Measurements from ENCODE around the gene ZRANB3. TPM values are rescaled to one million over a fixed set of nuclear protein-coding genes. Genes with fewer than 3 reads are reported as not detected.
"Not testable (repeated sequence)": the region's sequence is repeated elsewhere in the genome, so short reads cannot be mapped to it uniquely, and the experiment has no call there.

Gene ZRANB3
- total and polyA plus RNA-seq, 2 experiments from 2014 or later, result 3.6 to 10.4 TPM

DNA sequence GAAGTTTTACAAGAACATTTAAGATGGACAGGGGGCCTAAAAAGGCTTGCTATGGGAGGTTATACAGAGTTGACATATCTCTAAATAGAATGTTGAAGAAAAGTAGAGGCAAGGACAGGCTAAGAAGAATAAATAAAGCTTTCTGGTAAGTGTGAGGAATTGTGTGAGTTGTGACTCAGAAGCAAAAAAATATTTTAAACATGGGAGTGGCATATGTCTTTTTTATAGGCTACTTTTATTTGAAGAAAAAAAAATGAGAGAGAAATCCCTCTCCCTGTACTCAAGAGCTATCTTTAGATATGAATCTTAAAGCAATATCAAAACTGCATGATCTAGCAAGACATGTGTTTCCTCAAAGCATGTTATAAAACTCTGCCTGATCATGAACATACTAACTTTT lies 437.8 kb downstream of the ZRANB3 start:
- Histone ChIP-seq H3K9me3 (ENCODE audit: low read depth) (no peaks in the 10 kb centered on the region), H3K9me2 (replicated peaks; ENCODE audit: insufficient read depth) (no peaks in the 10 kb centered on the region), H3K27me3 (no peaks in the 10 kb centered on the region), H4K20me1 (ENCODE audit: insufficient read depth, poor library complexity, severe bottlenecking) (no peaks in the 10 kb centered on the region), H3K4me3 (no peak overlapping the region), H3K4me1 (ENCODE audit: insufficient read depth) (peaks cover 12% of the 10 kb centered on the region), H3K79me2 (peaks cover 23% of the 10 kb centered on the region), H3K36me3 (replicated peaks; ENCODE audit: insufficient read depth, low read depth) (no peaks in the 10 kb centered on the region), H3K4me2 (no peak overlapping the region), H3K27ac (peak overlapping the region; percentile 18), H2AFZ (no peak overlapping the region)
- DNase-seq (ENCODE audit: low spot score), result no peak
- TF ChIP-seq EZH2 (IDR thresholded peaks at IDR 0.05; ENCODE audit: borderline replicate concordance), result no peak
- TF ChIP-seq EZH2phosphoT487 (IDR thresholded peaks at IDR 0.05; ENCODE audit: low read depth, severe bottlenecking, unreplicated experiment), result no peak
- TF ChIP-seq, protein P1, sequence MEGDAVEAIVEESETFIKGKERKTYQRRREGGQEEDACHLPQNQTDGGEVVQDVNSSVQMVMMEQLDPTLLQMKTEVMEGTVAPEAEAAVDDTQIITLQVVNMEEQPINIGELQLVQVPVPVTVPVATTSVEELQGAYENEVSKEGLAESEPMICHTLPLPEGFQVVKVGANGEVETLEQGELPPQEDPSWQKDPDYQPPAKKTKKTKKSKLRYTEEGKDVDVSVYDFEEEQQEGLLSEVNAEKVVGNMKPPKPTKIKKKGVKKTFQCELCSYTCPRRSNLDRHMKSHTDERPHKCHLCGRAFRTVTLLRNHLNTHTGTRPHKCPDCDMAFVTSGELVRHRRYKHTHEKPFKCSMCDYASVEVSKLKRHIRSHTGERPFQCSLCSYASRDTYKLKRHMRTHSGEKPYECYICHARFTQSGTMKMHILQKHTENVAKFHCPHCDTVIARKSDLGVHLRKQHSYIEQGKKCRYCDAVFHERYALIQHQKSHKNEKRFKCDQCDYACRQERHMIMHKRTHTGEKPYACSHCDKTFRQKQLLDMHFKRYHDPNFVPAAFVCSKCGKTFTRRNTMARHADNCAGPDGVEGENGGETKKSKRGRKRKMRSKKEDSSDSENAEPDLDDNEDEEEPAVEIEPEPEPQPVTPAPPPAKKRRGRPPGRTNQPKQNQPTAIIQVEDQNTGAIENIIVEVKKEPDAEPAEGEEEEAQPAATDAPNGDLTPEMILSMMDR (IDR thresholded peaks at IDR 0.05; ENCODE audit: poor library complexity), result no peak

DNA sequence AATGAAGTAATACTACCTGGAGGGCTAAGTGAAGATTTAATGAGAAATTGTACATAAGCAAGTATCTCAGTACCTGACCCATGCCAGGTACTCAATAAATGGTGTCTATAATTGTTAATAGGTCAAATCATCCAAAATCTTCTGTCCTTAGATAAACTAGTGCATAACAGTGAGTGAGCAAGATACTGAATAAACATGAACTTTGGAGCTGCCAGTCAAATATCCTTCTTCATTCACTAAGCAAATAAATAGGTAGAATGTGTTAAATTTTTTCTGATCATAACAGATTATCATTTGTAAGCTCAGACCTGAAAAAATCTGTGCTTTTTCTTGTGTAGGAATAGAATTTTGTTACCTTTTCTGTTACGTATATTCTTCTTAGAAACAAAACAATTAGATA lies 439.3 kb downstream of the ZRANB3 start:
- no peaks in the 10 kb centered on the region for H4K20me1 ChIP-seq (ENCODE audit: insufficient read depth, poor library complexity, severe bottlenecking)
- no peaks in the 10 kb centered on the region for H3K9me3 ChIP-seq (ENCODE audit: low read depth)
- H2AFZ ChIP-seq, result no peak overlapping the region
- no peak overlapping the region for H3K4me2 ChIP-seq
- no peak for DNase-seq (ENCODE audit: low spot score)
- 96% methylated on average over 1 of the region's 1 CpG for WGBS (ENCODE audit: low lambda C conversion rate, missing lambda C conversion rate)
- TF ChIP-seq EZH2 (IDR thresholded peaks at IDR 0.05; ENCODE audit: borderline replicate concordance) (no peak), EZH2phosphoT487 (IDR thresholded peaks at IDR 0.05; ENCODE audit: low read depth, severe bottlenecking, unreplicated experiment) (no peak)
- TF ChIP-seq, protein P1 (IDR thresholded peaks at IDR 0.05; ENCODE audit: poor library complexity), result no peak
- H3K4me1 ChIP-seq (ENCODE audit: insufficient read depth), result peaks cover 12% of the 10 kb centered on the region
- H3K9me2 ChIP-seq (replicated peaks; ENCODE audit: insufficient read depth), result no peaks in the 10 kb centered on the region
- H3K36me3 ChIP-seq (replicated peaks; ENCODE audit: insufficient read depth, low read depth), result no peaks in the 10 kb centered on the region
- no peak overlapping the region for H3K4me3 ChIP-seq
- H3K27me3 ChIP-seq, result no peaks in the 10 kb centered on the region
- no peak overlapping the region for H3K27ac ChIP-seq
- H3K79me2 ChIP-seq, result peaks cover 34% of the 10 kb centered on the region

DNA sequence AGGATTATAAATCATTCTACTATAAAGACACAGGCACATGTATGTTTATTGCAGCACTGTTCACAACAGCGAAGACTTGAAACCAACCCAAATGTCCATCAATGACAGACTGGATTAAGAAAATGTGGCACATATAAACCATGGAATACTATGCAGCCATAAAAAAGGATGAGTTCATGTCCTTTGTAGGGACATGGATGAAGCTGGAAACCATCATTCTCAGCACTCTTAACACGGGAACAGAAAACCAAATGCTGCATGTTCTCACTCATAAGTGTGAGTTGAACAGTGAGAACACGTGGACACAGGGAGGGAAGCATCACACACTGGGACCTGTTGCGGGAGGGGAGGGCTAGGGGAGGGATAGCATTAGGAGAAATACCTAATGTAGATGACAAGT lies 441.4 kb downstream of the ZRANB3 start:
- H3K9me3 ChIP-seq (ENCODE audit: low read depth); H3K9me2 ChIP-seq (replicated peaks; ENCODE audit: insufficient read depth); H3K27me3 ChIP-seq; DNase-seq (ENCODE audit: low spot score); H3K36me3 ChIP-seq (replicated peaks; ENCODE audit: insufficient read depth, low read depth); H2AFZ ChIP-seq; H3K27ac ChIP-seq; H4K20me1 ChIP-seq (ENCODE audit: insufficient read depth, poor library complexity, severe bottlenecking); H3K4me2 ChIP-seq; H3K4me3 ChIP-seq: not testable (repeated sequence)
- Histone ChIP-seq H3K79me2 (peaks cover 44% of the 10 kb centered on the region), H3K4me1 (ENCODE audit: insufficient read depth) (peaks cover 12% of the 10 kb centered on the region)
- WGBS (ENCODE audit: low lambda C conversion rate, missing lambda C conversion rate), result 100% methylated on average over 4 of the region's 4 CpGs

Small RNA genes within 50 kb of the gene (small RNA-seq; reads per million reads assigned to genes)
- gene SNORA40B, result 0.31 reads per million, percentile 8 among the genes with 10 or more reads in this experiment

Other genes starting within 250 kb of the ZRANB3 start
- gene R3HDM1, start 266 bp upstream of the ZRANB3 start, total RNA-seq, result 10.5 and 10.9 TPM in 2 replicates
- gene R3HDM1, start 266 bp upstream of the ZRANB3 start, polyA plus RNA-seq, result 9.1 and 10.6 TPM in 2 replicates
- 111 and 121 TPM in 2 replicates for gene UBXN4, start 210.6 kb upstream of the ZRANB3 start, total RNA-seq
- gene UBXN4, start 210.6 kb upstream of the ZRANB3 start, polyA plus RNA-seq, result 244 and 276 TPM in 2 replicates

Measured in hepatocyte (in vitro differentiated cells).